Activated CD8-positive, alpha-beta memory T cell treated with anti-CD3 and anti-CD28 coated beads, Interleukin-2, amount 50 U/mL, for 4 hours (primary cell): ENCODE data around the gene MAPK4.
"Not testable (repeated sequence)": the region's sequence is repeated elsewhere in the genome, so short reads cannot be mapped to it uniquely, and the experiment has no call there.

ENCODE experiments used
- DNase-seq: peaks from one replicate; pipeline ENCODE4 v3.0.0-alpha.2; 2020

MAPK4 gene

GRCh38 chr18:50578030-50578429 lies 18.1 kb downstream of the MAPK4 start:
- DNase-seq, result no peak

- no peak for DNase-seq
These were observed 18.8 kb downstream of the MAPK4 start for GRCh38 chr18:50578651-50579050.

DNA sequence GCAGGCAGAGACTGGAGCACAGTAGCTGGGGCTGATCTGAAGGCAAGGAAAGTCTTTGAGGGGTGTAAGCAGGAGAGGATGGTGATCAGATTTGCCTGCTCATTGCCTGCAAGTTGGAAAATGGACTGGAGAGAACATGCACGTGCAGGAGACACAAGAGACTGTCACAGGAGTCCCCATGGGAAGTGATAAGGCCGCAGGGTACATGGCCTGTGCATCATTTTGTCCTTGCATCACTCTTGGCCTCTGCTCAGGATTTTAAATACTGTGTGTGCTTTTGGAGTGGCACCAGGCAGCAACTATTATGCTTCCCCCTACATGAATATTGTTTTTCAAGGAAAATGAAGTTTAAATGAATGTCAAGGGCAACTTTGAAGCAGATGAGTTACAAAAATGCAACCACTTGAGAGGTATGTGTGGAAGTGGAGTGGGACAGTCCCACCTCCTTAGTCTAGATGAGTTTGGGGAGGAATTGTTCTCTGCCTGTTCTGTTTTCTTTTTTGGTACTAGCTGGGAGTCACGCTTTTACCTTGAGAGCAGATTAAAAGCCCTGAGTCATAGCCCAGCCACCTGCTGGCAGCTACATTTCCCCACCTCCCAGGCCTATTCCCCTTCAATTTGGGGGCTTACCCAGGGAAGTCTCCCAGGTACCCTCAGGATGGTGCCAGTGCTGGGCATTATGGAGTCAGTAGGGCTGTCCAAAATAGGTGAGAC lies 19.3 kb downstream of the MAPK4 start:
- no peak for DNase-seq

- DNase-seq, result no peak
These were observed 21.6 kb downstream of the MAPK4 start for GRCh38 chr18:50581517-50581916.

GRCh38 chr18:50582500-50582899 lies 22.6 kb downstream of the MAPK4 start:
- no peak for DNase-seq

DNA sequence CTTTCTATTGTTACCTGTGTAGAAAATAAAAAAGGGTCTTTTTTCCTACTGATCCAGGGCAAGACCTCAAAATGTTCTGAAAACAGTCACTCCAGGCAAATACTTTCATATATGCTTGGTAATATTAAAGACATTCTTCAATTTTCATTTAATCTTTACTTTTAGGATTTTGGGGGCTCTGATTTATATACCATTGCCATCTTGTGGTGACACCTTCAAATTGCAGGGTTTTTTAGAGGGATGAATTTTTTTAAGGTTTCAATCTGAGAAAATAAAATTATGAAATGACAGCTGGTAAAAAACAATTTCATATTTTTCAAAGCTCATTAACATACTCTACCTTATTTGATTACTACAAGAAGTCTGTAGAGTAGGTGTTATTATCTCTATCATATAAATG lies 26.8 kb downstream of the MAPK4 start:
- no peak for DNase-seq

GRCh38 chr18:50590593-50590992 lies 30.7 kb downstream of the MAPK4 start:
- no peak for DNase-seq

GRCh38 chr18:50594012-50594411 lies 34.1 kb downstream of the MAPK4 start:
- DNase-seq, result no peak

DNA sequence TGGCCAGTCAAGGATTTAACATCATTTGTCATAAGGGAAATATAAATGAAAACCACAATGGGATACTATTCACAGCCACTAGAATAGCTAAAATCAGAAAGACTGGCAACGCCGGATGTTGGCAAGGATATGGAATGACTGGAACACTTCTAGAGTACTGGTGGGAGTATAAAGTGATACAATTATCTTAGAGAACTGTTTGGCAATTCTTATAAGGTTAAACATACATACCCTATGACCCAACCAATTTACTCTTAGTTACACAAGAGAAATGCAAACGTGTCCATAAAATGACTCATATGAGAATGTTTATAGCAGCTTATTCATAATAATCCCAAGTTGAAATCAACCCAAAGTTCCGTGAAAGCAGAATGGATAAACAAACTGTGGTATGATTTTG lies 35.1 kb downstream of the MAPK4 start:
- no peak for DNase-seq

- DNase-seq, result no peak
These were observed 42.6 kb downstream of the MAPK4 start for GRCh38 chr18:50602466-50602865.

- no peak for DNase-seq
These were observed 46.7 kb downstream of the MAPK4 start for GRCh38 chr18:50606609-50607008.

DNA sequence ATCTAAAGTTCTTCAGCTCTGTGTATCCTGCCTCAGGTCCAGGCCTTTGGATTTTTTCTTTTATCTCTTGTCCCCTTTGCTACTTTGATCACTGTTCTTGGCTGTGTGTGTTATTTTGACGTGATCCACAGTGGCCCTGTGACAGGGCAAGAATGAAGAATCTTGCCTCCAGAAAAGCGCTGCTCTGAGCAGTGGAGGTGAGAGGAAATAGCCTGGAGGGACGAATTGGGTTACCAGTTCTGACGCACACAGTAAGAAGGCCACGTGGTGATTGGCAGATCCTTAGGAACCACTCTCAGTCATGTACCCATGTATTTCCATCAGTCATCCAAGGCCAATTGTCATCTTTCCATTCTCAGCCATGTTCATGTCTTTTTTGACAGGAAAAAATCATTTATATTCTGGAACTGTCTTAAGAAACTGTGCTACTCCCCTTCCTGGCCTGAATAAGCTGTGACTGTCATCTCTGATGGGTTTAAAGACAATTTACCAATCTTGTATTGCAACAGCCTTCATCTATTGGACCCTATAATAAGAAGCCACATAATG lies 47.6 kb downstream of the MAPK4 start:
- DNase-seq, result no peak

GRCh38 chr18:50609171-50609570 lies 49.3 kb downstream of the MAPK4 start:
- not testable (repeated sequence) for DNase-seq

GRCh38 chr18:50610349-50610748 lies 50.5 kb downstream of the MAPK4 start:
- no peak for DNase-seq

DNA sequence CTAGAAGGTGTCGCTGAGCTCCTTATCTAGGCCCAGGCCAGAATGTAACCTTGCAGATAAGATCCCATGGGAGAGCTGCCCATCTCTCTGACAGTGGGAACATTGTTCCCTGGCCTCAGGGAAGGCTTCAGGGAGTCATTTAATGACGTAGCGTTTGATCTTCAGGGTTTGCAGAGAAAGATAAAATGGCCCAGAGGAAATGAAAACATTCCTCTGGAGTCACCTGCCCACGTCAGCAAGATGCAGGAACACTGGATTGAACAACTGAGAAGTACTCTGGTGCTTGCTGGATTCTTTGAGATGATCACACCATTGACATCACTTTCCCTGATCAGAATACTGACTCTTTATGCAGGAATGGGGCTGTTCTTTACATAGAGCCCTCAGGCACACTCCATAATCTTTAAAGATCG lies 51.6 kb downstream of the MAPK4 start:
- DNase-seq, result no peak

DNA sequence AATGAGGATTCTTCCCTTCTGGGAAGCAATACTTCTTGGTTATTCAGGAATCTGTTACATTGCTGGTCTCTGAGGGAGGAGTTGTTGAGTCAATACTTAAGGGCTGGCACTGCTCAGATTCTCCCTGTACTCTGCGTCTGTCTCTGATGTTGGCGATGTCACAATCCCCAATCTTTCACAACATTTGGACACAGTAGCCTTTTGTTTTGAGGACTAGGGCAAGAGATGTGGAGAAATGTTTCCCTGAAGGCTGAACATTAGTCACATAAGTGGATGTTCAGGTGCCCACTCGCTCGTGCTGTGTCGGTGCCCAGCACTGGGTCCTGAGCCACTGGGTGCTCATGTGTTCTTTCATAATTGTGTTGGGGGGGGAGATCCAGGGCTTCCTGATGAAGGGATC lies 55.0 kb downstream of the MAPK4 start:
- DNase-seq, result no peak

- DNase-seq, result no peak
These were observed 56.7 kb downstream of the MAPK4 start for GRCh38 chr18:50616484-50617048.

- no peak for DNase-seq
These were observed 60.0 kb downstream of the MAPK4 start for GRCh38 chr18:50619861-50620275.

DNA sequence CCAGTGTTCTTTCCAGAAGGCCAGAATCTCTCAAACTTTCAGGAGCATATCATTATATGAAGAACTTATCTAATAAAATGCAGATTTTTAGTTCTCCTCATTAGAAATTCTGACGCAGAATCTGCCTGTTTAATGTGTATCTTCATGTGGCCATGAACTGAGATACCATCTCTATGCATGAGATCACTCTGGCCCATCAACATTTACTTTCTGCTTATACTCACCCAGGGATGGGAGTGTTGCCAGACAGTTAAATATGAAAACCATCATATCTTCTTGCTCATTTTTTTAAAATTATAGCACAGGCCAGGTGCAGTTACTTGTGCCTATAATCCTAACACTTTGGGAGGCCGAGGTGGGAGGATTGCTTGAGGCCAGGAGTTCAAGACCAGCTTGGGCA lies 60.4 kb downstream of the MAPK4 start:
- no peak for DNase-seq

GRCh38 chr18:50621366-50621765 lies 61.5 kb downstream of the MAPK4 start:
- no peak for DNase-seq

DNA sequence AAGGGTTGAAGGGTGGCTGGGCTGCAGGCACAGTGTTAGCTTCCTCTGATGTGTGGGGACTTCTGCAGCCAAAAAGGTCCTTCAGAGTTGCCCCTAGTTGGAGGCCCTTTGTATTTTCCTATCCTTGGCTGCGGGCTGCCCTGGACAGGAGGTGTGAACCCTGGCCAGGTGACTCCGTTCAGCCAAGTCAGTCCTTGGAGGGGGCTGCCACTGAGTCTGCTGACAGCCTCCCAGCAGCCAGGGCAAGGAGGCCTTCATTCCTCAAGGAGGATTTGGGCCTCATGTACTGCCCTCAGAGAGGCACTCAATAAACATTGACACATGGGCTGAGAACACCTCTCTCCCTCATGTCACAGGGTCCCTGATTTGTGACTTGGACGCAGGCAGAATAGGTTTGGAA lies 62.4 kb downstream of the MAPK4 start:
- no peak for DNase-seq

DNA sequence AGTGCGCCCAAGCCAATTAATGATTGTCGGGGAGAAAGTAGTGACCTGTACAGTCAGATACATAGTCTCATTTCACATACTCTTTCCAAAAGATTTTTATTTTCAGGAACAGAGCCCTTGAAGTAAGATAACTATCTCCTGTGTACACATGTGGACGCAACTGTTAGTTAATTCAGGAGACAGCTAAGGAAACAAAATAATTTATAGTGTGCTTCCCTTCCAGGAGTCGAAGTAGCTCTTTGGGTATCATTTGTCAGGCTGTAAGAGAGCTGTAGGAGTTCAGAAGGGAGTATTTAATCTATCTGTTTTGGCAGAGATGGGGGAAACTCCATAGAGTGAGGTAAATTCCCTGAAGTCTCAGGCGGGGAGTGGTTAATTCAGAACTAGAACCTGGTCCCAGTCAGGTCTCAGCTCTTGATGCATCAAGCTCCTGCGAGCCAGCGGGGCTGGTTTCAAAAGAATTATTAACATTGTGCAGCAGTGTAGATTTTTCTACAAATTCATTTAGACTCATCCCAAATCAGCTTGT lies 63.0 kb downstream of the MAPK4 start:
- no peak for DNase-seq

DNA sequence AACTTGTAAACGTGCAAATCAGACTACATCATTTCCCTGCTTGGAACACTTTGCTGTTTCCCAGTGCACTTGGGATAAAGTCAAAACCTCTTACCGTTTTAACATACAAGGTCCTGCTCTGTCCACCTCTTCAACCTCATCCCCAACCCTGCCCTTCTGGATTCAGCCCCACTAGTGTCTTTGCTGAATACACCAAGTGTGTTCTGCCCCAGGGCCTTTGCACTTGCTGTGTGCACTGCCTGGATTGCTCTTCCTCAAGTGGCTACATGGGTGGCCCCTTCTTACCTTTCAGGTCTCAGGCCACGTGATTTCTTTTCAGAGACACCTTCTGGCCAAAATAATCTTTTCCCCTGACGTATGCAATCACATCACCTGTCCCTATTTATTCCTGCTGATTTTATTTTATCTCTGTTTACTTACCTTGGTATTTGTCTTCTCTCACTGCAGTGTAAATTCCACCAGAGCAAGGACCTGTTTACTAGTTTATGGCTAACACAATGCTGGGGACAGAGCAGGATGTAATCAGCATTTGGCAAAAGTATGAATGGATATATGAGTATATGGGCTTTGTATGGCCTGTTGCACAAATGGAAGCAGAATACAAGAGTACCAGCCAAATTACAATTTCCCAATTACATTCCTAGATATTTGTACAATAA lies 63.9 kb downstream of the MAPK4 start:
- no peak for DNase-seq

DNA sequence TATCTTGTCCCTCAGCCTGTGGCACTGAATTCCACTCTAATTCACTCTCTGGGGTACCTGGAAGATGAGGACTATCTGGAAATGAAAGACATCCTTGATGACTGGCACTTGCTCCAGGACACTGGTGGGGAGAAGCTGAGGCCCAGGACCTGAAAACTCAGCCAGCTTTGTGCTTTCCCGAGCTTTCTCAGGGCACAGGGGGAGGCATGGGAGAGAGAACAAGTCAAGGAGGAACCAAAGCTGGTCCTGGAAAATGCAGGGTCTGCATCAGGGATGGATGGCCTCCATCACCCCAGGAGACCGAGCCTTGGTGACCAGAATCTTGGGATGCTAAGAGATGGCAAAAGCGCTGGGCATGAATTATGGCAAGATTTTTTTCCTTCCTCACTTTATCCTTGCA lies 65.1 kb downstream of the MAPK4 start:
- DNase-seq, result no peak
